NCI-H345 treated with DMSO at 0.1 percent for 48 hours (cell line): Measurements from ENCODE around the gene WNT6.

Experiments used
- DNase-seq: peaks from one replicate; lab custom pipeline; 2025; ENCODE audit not compliant: unreplicated experiment; lab: John Stamatoyannopoulos, UW

WNT6 gene

DNA sequence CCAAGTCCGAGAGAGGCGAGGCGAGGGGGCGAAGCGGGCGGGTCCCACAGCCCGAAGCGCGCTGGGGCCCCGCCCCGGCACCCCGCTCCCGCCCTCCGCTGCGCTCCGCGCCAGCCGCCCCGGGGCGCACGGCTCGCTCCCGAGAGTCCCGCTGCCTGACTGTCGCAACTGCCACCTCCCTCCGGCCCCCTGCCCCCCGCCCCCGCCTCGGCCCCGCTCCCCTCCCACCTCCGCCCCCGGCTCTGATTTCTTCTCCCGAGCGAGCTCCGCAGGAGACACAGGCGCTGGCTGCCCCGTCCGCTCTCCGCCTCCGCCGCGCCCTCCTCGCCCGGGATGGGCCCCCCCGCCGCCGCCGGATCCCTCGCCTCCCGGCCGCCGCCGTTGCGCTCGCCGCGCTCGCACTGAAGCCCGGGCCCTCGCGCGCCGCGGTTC, at the start of gene WNT6:
Gene WNT6, plus strand, starts transcription at position 250 of the 432 bp plus-strand sequence. CDS start 233 bp downstream, outside the sequence.
- no peak for DNase-seq

DNA sequence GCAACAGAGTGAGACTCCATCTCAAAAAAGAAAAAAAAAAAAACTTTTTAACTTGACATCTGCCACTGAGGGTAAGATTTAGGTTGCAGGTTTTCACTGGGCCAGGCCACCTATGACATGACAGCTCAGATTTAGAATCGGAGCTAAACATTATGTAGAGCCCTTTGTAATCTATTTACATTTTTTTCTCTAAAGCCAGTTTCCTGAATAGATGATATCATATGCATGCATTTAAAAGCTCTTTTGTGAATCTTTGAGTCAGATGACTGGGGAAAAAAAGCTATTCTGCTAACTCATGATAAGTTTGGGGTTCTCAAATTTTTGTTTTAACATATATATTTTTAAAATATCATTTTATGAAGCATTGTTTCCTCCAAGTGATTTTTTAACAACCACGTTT, 49.3 kb upstream of the WNT6 start:
- DNase-seq: no peak

DNA sequence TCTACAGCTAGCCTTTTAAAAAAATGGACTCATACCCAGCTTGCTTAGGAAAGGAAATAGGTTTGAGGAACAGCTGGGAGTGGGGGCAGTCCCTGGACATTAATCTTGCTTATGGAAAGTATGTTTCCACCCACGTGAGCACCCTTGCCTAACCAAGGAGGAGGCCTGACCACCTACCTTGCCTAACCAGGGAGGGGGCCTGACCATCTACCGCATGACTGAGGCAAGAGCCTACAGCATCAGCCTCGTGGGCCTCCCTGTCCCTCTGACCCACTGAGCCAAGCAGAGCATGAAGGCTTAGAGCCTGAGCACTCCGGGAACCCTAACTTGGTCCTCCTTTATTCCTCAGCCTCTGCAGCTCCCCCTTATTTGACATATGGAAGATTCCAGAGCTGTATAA, 48.2 kb upstream of the WNT6 start:
- DNase-seq: no peak

DNA sequence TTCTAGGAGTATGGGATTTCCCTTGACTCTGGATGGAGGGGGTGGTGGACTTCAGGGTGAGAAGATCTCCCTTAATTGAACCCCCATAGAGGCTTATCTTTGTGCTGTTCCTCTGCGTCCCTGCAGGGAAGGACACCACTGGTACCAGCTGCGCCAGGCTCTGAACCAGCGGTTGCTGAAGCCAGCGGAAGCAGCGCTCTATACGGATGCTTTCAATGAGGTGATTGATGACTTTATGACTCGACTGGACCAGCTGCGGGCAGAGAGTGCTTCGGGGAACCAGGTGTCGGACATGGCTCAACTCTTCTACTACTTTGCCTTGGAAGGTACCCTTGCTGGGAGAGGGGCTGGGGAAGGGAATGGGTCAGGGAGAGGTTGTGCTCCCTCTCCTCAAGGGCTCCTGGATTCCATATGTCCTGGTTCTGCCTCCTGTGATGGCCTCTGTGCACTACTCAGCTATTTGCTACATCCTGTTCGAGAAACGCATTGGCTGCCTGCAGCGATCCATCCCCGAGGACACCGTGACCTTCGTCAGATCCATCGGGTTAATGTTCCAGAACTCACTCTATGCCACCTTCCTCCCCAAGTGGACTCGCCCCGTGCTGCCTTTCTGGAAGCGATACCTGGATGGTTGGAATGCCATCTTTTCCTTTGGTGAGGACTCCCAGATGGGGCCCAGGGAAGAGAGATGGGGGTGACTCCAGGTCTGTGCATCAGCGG, 47.3 kb upstream of the WNT6 start:
- DNase-seq: no peak

DNA sequence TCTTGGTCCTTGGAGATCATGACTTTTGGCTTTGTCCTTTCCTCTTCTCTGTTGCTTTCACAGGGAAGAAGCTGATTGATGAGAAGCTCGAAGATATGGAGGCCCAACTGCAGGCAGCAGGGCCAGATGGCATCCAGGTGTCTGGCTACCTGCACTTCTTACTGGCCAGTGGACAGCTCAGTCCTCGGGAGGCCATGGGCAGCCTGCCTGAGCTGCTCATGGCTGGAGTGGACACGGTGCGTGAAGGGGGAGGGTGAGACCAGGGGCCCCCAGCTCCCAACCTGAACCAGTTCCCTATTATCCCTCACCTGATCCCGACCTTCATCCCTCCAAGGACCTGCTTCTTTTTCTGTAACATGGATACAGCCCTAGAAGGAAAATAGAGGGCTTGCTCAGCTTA, 46.7 kb upstream of the WNT6 start:
- DNase-seq: no peak

DNA sequence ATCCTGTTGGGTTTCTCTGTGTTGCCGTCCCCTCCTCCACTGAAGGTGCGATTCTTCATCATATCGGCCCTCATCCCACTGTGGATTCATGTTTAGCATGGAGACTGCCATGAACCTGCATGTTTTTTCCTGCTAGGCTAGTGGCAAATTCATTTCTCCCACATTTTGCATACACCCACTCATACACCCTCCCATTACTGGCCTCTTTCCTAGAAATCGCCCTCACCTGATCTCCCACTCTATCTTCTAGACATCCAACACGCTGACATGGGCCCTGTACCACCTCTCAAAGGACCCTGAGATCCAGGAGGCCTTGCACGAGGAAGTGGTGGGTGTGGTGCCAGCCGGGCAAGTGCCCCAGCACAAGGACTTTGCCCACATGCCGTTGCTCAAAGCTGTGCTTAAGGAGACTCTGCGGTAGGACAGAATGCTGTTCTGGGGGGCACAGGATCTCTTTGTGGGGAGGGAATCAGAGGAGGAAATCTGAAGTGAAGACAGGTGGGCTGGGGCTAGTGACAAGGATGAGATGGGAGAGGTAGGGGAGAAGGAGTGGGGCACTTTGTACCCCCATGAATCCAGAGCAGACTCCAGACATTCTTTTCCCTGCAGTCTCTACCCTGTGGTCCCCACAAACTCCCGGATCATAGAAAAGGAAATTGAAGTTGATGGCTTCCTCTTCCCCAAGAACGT, 45.7 kb upstream of the WNT6 start:
- DNase-seq: no peak

DNA sequence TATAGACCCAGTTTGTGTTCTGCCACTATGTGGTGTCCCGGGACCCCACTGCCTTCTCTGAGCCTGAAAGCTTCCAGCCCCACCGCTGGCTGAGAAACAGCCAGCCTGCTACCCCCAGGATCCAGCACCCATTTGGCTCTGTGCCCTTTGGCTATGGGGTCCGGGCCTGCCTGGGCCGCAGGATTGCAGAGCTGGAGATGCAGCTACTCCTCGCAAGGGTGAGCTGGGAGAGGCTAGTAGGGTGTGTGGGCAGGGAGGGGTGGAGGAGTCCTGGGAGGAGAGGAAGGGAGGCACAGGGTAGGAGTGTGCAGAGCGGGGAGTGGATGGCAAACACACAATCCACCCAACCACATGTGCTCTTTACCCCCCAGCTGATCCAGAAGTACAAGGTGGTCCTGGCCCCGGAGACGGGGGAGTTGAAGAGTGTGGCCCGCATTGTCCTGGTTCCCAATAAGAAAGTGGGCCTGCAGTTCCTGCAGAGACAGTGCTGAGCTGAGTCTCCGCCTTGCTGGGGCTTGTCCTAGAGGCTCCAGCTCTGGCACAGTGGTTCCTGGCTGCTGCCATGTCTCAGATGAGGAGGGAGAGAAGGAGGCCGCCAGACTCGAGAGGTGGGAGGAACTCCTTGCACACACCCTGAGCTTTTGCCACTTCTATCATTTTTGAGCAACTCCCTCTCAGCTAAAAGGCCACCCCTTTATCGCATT, 44.9 kb upstream of the WNT6 start:
- DNase-seq: no peak

DNA sequence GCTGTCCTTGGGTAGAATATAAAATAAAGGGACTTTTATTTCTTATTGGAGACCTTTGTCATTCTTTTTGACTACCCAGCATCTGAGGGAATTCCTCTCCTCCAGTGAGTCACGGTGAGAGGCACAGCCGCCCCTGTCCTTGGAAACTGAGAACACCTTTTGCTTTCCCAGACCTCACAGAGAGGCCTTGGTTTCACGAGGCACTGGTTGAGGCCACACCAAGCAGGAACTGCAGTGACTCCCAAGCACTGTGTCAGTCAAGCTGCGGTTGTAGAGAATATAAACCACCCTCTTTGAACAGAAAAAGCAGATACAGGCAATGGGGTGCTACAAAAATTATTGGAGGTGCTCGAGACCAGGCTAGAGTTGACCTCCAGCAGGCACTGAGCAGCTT, 44.4 kb upstream of the WNT6 start:
- no peak for DNase-seq

DNA sequence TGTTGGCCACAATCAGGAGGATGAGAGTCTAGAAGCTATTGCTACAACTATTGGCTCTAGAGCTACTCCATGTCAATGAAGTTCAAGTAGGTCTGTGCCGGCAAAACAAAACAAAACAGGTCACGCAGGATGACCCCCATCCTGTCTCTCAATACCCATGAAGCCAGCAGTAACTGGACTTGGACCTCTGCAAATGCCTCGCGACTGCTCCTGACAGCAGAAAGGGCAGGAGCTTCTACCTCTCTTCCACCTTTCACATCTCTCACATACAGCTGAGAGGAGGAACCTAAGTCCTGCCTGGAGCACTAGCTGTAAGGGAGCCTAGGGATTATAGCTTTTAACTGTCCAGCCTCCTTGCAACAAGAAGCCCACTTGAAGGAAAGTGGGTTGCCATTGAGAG, 44.0 kb upstream of the WNT6 start:
- DNase-seq: no peak

DNA sequence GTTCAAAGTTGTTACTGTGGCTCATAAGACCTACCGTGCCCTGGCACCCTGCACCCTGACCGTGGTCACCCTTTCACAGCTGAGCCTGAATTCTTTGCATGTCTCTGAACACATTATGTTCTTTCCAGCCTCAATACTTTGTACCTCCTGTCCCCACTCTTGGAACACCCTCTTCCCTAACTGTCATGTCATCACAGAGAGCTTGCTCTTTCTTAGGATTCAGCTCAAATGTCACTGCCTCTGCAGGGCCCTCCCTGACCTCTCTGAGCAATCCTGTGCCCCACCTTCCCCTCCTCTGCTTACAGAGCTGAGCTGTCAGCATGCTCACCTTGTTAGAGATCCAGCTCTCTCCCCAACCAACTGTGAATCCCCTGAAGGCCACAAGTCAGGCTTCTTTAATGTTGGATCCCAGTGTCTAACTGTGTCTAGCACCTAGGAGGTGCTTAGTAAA, 43.0 kb upstream of the WNT6 start:
- DNase-seq: no peak

DNA sequence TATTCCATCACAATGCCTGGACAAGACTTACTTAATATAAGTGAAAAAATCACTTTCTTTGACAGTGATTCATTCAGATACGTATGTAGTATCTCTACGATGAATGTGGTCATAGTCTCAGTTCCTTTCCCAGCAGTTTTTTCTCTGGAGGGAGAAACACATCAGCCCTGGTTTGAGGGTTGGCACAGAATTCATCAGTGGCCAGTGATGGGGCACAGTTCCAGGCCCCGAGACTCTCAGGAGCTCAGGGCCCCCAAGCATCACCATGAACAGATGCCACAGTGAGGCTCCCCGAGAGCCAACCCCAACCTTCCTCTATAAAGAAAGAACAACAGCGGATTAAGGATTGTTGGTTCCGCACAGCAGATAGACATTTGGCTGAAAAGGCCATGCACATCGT, 40.5 kb upstream of the WNT6 start:
- DNase-seq: no peak

DNA sequence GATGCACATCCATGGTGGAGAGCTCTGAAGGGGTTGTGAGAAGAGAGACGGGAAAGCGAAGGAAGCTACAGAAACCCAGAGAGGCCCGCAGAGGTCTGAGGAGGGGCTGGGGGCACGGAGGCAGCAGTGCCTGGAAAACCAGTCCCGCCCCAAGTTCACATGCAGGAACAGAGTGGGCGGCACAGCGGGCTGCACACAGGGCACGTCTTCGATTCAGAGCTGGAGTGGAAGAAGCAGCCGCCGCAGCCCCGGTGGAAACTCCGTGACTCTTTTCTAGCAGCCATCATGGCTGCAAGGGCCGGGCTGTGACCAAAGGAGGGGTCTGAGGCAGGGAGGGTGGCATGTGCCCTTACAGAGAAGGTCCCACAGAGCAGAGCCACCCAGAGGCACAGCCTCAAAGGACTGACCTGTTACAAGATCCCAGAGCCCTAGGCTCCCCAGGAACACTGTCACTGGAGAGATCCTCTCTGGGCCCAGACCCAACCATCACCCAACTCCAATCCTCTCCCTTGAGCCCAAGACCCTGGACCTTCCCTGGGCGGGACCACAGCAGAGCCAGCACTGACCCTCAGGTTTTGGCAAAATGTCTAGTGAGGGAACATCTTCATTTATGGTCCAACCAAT, 38.7 kb upstream of the WNT6 start:
- no peak for DNase-seq

DNA sequence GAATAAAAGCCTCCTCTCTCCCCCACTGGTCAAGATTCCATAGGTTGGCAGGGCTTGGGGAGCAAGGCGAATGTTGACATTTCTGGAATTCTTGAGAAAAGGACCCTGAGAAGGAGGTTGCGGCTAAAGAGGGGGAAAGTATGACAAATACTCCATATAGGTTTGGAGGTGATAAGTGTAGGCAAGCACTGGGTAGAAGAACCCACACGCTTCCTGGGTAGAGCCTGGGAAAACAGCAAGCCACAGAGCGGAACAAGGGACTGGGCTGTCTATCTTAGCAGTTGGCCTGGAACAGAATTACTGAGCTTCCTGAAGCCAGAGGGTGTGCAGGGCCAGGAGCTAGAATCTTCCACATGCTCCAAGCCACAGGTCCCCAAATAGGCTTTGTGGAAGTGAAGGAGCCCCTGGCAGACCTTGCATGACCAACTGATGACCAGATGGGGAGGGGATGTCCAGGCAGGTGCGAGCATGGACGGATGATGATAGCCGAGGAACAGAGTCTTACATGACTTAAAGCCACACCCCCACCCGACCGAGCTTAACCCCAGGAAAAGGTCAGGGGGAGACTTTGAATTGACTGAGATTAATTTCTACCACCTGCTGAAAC, 37.9 kb upstream of the WNT6 start:
- DNase-seq: no peak

DNA sequence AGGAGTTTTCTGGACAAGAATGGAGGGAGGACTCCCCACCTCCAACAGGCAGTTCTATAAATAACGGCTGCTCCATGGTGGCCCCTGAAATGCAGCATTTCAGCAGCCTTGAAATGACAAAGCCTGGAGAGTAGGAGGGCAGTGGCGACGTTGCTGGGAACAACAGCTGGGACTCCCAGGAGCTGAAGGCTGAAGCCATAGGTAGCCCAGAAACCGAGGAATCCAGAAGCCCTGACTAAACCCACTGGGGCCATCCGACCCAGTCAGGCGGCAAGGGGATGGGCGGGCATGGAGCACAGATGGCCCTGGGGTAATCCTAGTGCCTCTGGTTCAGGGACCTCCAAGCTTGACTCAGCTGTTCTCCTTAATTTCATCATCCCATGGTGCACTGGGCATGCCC, 37.0 kb upstream of the WNT6 start:
- DNase-seq: no peak

DNA sequence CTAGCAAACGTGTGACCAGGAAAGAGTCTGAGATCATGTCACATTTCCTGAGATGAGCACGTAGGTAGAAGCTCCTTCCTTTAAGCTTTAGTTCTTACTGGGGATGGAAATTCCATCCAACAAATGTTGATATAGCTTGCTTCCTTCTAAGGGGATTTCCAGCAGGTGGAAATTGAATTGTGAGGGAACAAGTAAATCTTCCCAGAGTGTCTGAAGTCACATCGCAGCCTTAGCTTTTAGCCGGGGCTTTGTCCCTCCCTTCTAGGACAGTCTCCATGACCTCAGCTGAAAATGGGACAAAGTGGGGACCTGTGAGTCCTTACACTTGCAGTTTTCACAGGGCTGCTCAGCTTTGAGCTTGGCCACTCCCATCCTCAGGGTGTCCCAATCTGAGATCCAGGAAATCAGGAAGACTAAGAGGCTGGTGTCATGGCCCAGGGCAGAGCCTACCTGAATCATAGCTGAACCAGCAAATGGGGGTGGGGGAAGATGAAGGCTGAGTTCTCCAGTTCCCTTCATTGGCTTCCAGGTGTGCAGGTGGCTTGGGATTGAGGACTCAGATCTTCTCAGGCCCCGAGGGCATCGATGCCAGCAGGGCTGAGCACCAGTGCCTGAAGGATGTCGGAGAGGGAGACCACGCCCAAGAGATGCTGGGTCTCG, 36.3 kb upstream of the WNT6 start:
- DNase-seq: no peak

DNA sequence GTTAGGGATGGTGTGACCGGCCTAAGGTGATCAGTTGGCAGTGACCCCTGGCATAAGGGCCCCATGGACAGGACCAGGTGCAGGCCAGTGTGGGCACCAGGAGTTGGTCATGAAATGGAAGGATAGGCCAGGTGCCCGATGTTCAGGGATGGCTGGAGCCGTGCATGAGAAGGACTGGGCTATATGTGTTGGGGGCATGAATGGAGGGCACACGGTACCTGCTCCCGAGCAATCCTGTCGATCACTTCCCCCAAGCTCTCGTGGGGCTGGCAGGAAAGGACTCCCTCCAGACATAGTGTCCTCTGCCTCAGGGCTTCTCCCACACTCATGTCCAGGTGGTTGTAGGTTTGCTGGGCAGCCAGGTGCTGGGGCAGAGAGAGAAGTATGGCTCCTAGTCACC, 35.6 kb upstream of the WNT6 start:
- no peak for DNase-seq

DNA sequence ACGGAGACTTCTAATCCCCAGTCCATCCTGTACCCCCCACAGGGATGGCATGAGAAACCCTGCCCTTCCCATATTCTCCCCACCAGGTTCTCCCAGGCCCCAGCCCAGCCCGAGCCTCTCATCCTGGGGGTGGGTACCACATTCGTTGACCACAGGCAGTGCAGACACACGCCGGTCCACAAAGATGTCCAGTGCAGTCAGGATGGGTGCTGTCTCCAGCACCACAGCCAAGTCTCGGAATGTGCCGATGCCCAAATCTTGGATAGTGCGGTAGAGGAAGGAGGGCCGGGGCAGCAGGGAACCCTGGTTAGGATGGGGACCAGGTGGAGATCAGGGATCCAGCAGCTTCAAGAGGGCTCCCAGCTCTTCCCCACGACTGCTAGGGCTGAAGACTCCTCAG, 32.8 kb upstream of the WNT6 start:
- DNase-seq: no peak

DNA sequence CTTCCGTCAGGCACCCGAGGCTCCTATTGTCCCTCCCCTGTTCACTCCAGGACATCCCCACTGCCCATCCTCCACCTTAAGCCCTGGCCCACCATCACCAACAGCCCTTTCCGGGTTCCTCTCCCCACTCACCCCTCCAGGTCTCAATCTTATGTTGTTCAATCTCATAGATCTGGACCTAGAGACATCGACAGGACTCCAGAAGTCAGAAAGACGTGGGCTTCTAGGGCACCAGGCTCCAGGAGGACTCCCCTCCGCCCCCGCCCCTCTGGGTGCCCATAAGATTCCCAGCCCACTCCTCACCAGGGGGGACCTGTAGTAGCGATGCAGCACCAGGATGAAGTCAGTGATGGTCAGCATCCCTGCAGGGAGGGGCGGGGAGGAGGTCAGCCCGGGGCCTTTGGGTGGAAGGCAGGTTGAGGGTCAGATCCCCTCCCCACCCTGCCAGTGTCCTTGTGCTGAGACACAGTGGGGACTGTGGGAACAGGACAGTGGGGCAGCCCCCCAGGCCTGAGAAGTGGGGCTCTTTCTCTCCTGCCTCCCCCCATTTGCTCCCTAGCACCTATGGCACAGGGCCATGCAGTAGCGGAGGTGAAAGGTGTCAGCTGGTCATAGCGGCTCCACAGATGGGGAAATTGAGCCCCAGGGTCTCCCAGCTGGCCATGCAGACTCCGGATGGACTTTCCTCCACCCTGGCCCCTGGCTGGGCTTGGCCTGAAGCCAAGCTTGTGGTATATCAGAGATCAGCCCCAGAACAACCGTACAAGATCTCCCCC, 31.7 kb upstream of the WNT6 start:
- DNase-seq: no peak

DNA sequence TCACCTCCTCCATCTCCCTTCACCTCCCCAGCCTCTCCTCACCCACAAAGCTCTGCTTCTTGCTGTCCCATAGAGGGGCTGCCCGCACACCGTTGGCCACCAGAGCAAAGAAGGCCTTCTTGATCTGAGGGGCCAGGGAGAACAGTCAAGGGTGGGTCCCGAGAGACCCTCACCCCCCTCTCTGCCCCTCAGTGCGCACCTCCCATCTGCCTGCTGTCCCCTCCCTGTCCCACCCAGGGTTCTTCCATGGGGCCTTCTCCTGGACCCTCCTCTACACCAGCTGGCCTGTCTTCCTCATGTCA, 31.2 kb upstream of the WNT6 start:
- DNase-seq: no peak

DNA sequence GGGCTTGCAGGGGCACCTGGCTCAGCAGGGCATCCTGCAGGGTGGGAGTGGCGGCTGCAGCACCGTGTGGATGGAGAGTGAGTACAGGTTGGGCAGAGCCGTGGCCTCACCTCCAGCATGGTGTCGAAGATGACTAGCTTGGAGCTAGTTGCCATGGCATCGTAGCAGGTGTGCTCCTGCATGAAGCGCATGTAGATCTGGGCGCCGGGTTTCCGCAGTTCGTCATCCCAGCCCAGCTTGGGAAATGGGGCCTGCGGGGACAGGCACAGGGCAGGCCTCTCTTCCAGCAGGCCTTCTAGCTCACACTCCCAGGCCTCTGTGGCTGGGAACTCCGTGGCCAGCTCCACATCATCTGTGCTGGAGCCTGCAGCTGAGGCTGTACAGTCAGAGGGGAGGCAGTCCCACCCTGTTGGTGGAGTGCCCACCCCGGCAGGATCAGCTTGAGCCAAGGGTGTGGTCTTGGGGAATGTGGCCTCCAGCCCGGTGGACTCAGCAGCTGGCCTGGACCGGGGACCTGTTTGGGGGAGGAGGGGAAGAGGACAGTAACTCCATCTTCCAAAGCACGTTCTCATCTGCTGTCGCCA, 29.6 kb upstream of the WNT6 start:
- no peak for DNase-seq
